GM12873 (cell line): ENCODE data around the gene RCSD1.
A peak's percentile ranks its signal among the peaks of the same experiment; 100 is the strongest.

ENCODE experiments used
- CTCF ChIP-seq: IDR thresholded peaks from 2 replicates; pipeline ENCODE4 v1.5.1; 2012; ENCODE audit warnings: low read depth, mild to moderate bottlenecking, moderate library complexity, low read length, control low read depth; ENCODE audit not compliant: insufficient read depth; ENCODE audit errors: missing control alignments

The RCSD1 gene

GRCh38 chr1:167592475-167592874 lies 37.6 kb upstream of the RCSD1 start:
- no peak for TF ChIP-seq CTCF

- TF ChIP-seq CTCF = no peak
These were observed 36.2 kb upstream of the RCSD1 start for GRCh38 chr1:167593860-167594259.

DNA sequence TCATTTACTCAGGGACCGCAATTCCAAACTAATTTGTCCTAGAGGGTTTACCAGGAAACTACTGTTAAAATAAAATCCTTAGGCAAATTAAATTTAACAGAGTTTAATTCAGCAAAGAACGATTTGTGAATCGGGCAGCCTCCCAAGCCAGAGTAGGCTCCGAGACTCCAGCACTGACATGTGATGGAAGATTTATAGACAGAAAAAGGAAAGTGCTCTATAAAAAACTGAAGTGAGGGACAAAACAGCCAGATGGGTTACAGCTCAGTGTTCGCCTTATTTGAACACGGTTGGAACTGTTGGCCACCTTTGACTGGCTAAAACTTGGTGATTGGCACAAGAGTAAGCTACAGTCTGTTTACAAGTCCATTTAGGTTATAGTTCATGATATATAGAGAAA lies 35.2 kb upstream of the RCSD1 start:
- TF ChIP-seq CTCF = no peak

GRCh38 chr1:167599957-167600581 lies 30.0 kb upstream of the RCSD1 start:
- TF ChIP-seq CTCF = peak; percentile 58

- TF ChIP-seq CTCF = no peak
These were observed 28.3 kb upstream of the RCSD1 start for GRCh38 chr1:167601442-167602383.

DNA sequence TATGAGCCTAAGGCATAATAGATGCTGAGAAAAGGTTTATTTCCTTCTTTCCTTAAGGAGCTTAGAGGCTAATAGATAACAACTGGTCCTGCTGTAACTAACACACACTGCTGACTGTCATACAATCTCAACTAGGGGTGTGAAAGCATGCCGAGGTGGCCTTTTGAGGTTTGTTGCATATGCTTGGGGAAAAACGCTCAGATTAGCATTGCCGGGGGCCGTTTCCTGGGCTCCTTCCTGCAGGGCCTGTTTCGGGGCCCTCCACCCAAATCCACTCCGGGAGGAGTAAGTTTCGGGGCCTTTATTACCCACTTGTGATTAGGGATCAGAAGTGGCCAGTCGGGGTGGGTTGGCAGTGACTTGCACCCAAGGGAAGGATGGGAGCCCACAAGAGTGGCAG lies 27.2 kb upstream of the RCSD1 start:
- no peak for TF ChIP-seq CTCF

DNA sequence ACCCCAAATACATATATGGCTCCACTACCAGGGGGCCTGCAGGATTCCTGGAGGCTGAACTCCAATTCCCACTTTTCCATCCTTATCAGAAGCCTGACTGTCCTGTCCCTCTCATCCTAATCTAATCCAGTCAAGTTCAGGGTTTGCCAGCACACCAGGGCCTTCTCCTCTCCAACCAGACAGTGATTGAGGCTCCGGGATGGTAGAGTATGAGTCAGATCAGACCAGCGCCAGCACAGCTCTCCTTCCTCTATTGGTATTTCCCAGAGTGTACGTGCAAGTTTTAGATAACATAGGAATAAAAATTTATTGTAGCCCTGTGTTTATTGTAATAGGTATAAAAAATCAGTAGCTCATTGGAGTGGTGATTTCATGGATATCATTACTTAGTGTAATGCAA lies 24.5 kb upstream of the RCSD1 start:
- no peak for TF ChIP-seq CTCF
